Measurements from ENCODE around the gene TRPT1. TPM values are rescaled to one million over a fixed set of nuclear protein-coding genes. Genes with fewer than 3 reads are reported as not detected.
A peak's percentile ranks its signal among the peaks of the same experiment; 100 is the strongest.

TRPT1 gene
- total RNA-seq, 6 donors from 2014 or later: 27.2 to 69.1 (median 35.2) TPM

DNA sequence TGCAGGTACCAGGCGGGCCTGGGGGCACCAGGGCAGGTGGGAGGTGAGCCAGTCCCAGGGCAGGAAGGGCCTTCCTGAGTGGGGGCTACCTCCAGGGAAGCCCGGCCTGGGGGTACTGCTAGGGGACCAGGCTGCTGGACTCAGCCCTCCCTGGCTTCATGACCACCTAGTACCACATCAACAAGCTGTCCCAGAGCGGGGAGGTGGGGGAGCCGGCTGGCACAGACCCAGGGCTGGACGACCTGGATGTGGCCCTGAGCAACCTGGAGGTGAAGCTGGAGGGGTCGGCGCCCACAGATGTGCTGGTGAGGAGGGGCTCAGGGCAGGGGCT lies 6.7 kb downstream of the TRPT1 start:
- TF ChIP-seq POLR2AphosphoS5 (IDR thresholded peaks at IDR 0.05) (no peak), POLR2A (IDR thresholded peaks at IDR 0.05) (no peak), EP300 (IDR thresholded peaks at IDR 0.05) (no peak)
- TF ChIP-seq, protein P1, sequence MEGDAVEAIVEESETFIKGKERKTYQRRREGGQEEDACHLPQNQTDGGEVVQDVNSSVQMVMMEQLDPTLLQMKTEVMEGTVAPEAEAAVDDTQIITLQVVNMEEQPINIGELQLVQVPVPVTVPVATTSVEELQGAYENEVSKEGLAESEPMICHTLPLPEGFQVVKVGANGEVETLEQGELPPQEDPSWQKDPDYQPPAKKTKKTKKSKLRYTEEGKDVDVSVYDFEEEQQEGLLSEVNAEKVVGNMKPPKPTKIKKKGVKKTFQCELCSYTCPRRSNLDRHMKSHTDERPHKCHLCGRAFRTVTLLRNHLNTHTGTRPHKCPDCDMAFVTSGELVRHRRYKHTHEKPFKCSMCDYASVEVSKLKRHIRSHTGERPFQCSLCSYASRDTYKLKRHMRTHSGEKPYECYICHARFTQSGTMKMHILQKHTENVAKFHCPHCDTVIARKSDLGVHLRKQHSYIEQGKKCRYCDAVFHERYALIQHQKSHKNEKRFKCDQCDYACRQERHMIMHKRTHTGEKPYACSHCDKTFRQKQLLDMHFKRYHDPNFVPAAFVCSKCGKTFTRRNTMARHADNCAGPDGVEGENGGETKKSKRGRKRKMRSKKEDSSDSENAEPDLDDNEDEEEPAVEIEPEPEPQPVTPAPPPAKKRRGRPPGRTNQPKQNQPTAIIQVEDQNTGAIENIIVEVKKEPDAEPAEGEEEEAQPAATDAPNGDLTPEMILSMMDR (IDR thresholded peaks at IDR 0.05): no peak
- Histone ChIP-seq H3K27me3 (no peaks in the 10 kb centered on the region), H3K4me1 (peaks cover 0 to under 1% (median 0%) of the 10 kb centered on the region in 4 donors), H3K4me3 (no peak overlapping the region), H3K27ac (no peak overlapping the region), H3K9me3 (no peaks in the 10 kb centered on the region), H3K36me3 (peaks cover 4 to 59% (median 34%) of the 10 kb centered on the region in 4 donors)
- peak in 1 of 2 donors; percentile 71 for DNase-seq
- no peak for ATAC-seq (ENCODE audit: low FRiP score in 2 of 2)
- WGBS, 2 donors: 94% methylated on average over 6 of the region's 7 CpGs; no CpG with 5 or more reads in 1 of the 2 donors

DNA sequence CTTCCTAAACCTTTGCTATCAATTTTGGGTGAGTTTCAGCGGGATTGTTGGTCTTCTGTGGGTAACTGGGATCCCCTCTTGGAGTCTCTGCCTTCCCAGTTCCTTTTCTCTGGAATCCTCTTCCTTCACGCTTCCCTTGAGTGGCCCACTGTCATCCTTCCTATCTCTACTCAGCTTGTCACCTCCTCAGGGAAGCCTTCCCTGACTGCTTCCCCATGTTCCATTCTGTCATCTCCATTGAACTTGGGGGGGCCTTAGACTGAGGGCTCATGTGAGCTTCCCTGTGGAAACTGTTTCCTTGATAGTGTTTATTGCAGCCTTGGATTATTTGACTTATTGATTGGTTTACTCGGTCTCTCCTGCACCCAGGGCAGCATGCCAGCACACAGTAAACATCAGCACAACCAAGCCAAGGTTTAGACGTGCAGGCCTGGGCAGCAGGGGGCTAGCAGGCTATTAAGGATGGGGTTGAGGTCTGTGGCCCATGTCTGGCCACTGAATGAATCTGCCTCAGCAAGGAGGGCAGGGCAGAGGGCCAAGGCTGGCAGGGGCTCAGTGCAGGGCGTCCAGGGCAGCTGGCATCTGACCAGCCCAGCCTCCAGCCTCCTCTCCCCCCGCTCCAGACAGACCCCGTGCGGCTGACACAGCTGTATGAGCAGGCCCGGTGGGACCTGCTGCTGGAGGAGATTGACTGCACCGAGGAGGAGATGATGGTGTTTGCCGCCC lies 7.2 kb downstream of the TRPT1 start:
- H3K4me1 ChIP-seq: no peaks in the 10 kb centered on the region
- TF ChIP-seq POLR2A (IDR thresholded peaks at IDR 0.05) (no peak), POLR2AphosphoS5 (IDR thresholded peaks at IDR 0.05) (no peak), EP300 (IDR thresholded peaks at IDR 0.05) (no peak)
- TF ChIP-seq, protein P1 (IDR thresholded peaks at IDR 0.05): no peak
- DNase-seq (no peak), ATAC-seq (ENCODE audit: low FRiP score in 2 of 2) (no peak)
- H3K9me3 ChIP-seq: no peaks in the 10 kb centered on the region
- peaks cover 4 to 54% (median 33%) of the 10 kb centered on the region in 4 donors for H3K36me3 ChIP-seq
- H3K27ac ChIP-seq: no peak overlapping the region
- 75 to 83% methylated on average over 3 to 11 of the region's 11 CpGs for WGBS, 2 donors
- no peak overlapping the region for H3K4me3 ChIP-seq
- no peaks in the 10 kb centered on the region for H3K27me3 ChIP-seq

DNA sequence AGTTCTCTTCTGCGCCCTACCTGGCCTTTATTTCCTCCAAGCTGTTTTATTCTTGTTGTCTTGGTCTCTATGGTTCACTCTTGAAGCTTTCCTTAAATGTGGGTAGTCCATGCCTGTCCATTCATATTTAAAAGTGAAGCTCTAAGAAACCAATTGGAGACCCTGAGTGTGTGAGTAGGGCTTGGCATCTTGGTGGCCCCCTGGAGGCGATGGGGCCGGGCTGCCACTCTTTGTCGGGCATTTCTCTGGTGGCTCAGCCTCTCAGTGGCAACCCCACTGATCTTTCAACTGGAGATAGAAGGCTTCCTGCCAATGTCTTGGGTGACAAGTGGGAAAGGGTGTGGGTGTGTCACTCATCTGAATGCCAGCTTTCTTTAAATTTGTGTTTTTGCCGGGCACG lies 9.1 kb downstream of the TRPT1 start:
- no peak overlapping the region for H3K4me3 ChIP-seq
- peaks cover 4 to 51% (median 27%) of the 10 kb centered on the region in 4 donors for H3K36me3 ChIP-seq
- WGBS, 2 donors: 80 to 87% methylated on average over 6 of the region's 6 CpGs
- no peak overlapping the region for H3K27ac ChIP-seq
- no peaks in the 10 kb centered on the region for H3K27me3 ChIP-seq
- H3K9me3 ChIP-seq: no peaks in the 10 kb centered on the region
- H3K4me1 ChIP-seq: no peaks in the 10 kb centered on the region
- TF ChIP-seq POLR2A (IDR thresholded peaks at IDR 0.05): no peak
- TF ChIP-seq, protein P1 (IDR thresholded peaks at IDR 0.05): no peak
- no peak for ATAC-seq (ENCODE audit: low FRiP score in 2 of 2)
- DNase-seq: no peak

DNA sequence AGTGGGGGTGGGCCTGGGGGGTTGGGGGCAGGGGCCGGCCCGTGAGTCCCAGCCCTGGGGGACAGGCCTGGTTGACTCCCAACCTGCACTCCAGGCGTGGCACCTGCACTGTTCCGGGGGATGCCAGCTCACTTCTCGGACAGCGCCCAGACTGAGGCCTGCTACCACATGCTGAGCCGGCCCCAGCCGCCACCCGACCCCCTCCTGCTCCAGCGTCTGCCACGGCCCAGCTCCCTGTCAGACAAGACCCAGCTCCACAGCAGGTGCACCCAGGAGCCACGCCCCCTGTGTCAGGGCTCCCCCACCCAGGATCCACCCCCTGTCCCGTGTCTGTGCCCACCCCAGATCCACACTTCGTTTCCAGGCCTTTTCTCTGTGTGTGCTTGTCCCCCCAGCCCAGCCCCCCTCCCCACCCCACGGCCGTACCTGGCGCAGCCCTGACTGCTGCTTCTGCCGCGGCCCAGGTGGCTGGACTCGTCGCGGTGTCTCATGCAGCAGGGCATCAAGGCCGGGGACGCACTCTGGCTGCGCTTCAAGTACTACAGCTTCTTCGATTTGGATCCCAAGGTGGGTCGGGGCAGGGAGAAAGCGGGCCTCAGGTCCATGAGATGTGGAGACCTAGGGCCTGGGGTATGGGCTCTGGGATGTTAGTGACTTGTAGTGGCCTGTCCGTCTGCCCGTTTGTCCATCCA lies 14.7 kb downstream of the TRPT1 start:
- 91 to 92% methylated on average over 28 to 30 of the region's 30 CpGs for WGBS, 2 donors
- DNase-seq: peak in 1 of 2 donors; percentile 73
- TF ChIP-seq EP300 (IDR thresholded peaks at IDR 0.05): no peak
- TF ChIP-seq, protein P1 (IDR thresholded peaks at IDR 0.05): no peak
- no peak for TF ChIP-seq POLR2AphosphoS5 (IDR thresholded peaks at IDR 0.05)
- TF ChIP-seq POLR2A (IDR thresholded peaks at IDR 0.05): no peak
- Histone ChIP-seq H3K9me3 (no peaks in the 10 kb centered on the region), H3K4me3 (no peak overlapping the region), H3K27ac (no peak overlapping the region), H3K27me3 (no peaks in the 10 kb centered on the region), H3K4me1 (peaks cover 8 to 25% (median 15%) of the 10 kb centered on the region in 4 donors), H3K36me3 (peaks cover 0 to 33% (median 17%) of the 10 kb centered on the region in 4 donors)
- ATAC-seq (ENCODE audit: low FRiP score in 2 of 2): no peak
